Panc1 (cell line): ENCODE measurements around the gene ITGA2.

Experiments used
- CTCF ChIP-seq: fragments of 450-650 bp; IDR thresholded peaks from 2 replicates; pipeline ENCODE4 v1.5.1; 2017; ENCODE audit warnings: mild to moderate bottlenecking
- REST ChIP-seq, 2 experiments: IDR thresholded peaks; 2 replicates each; pipeline ENCODE4 v1.6.1; 2011 to 2012; ENCODE audit warnings: low read depth in 2 of 2, control low read depth in 1 of 2, low read length in 1 of 2, mild to moderate bottlenecking in 1 of 2, moderate library complexity in 1 of 2; ENCODE audit not compliant: insufficient read depth in 1 of 2

DNA sequence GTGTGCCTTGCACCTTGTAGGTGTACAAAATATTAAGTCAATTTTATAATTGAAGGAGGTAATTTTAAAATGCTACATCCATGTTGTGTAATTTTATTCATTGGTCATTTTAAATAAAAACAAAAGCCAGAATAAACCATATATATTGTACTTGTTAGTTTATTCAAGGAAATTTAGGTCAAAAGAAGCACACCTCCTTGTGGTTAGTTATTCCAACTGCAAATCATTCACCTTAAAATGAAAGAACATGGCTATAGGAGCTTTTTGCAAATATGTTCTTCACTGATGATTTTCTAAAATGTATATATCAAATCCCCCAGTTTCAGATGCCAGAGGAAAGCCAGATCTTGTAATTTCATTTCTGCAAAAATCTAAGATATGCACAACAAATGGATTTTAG is 125.8 kb downstream of the ITGA2 start:
- TF ChIP-seq CTCF = peak; percentile 49; the same call in 1 of the 2 replicates
- no peak for TF ChIP-seq REST (IDR thresholded peaks at IDR 0.05; ENCODE audit: insufficient read depth in 1 of 2, low read depth in 2 of 2, low read length in 1 of 2)
